RWPE2 (cell line): ENCODE measurements around the gene ZNF541.
A peak's percentile ranks its signal among the peaks of the same experiment; 100 is the strongest.

Experiments used
- ATAC-seq: fragments of 200-7000 bp; cut with Tn5 transposase; 3 replicates; pipeline ENCODE4 v1.9.1; 2021; ENCODE audit warnings: low read depth
- DNase-seq: peaks from one replicate; pipeline ENCODE4 v3.0.0-alpha.2; 2020; ENCODE audit warnings: low spot score
- H3K27ac ChIP-seq: fragments of 450-650 bp; 2 replicates; pipeline ENCODE4 v1.5.1; 2017; ENCODE audit warnings: mild to moderate bottlenecking; ENCODE audit not compliant: poor library complexity, severe bottlenecking
- H3K27me3 ChIP-seq: fragments of 250-450 bp; sonication (Bioruptor Pico); 2 replicates; pipeline ENCODE4 v1.5.1; 2021; ENCODE audit warnings: mild to moderate bottlenecking, moderate library complexity; ENCODE audit not compliant: insufficient read depth, poor library complexity, severe bottlenecking
- H3K36me3 ChIP-seq: fragments of 250-450 bp; sonication (Bioruptor Pico); 2 replicates; pipeline ENCODE4 v1.5.1; 2020; ENCODE audit warnings: low read depth, mild to moderate bottlenecking, moderate library complexity
- H3K4me1 ChIP-seq: fragments of 250-450 bp; sonication (Bioruptor Pico); 2 replicates; pipeline ENCODE4 v1.5.1; 2021; ENCODE audit warnings: mild to moderate bottlenecking, moderate library complexity; ENCODE audit not compliant: insufficient read depth, poor library complexity, severe bottlenecking
- H3K4me3 ChIP-seq: fragments of 250-450 bp; sonication (Bioruptor Pico); 2 replicates; pipeline ENCODE4 v1.5.1; 2021; ENCODE audit warnings: mild to moderate bottlenecking, moderate library complexity; ENCODE audit not compliant: severe bottlenecking
- H3K9me3 ChIP-seq: fragments of 250-450 bp; sonication (Bioruptor Pico); 2 replicates; pipeline ENCODE4 v1.5.1; 2021; ENCODE audit warnings: mild to moderate bottlenecking, moderate library complexity; ENCODE audit not compliant: severe bottlenecking
- TF ChIP-seq, protein P1 (sequence below): fragments of 450-650 bp; IDR thresholded peaks from one replicate; pipeline ENCODE4 v1.5.1; 2017; ENCODE audit warnings: mild to moderate bottlenecking, moderate library complexity; ENCODE audit not compliant: poor library complexity, severe bottlenecking

ZNF541 gene

DNA sequence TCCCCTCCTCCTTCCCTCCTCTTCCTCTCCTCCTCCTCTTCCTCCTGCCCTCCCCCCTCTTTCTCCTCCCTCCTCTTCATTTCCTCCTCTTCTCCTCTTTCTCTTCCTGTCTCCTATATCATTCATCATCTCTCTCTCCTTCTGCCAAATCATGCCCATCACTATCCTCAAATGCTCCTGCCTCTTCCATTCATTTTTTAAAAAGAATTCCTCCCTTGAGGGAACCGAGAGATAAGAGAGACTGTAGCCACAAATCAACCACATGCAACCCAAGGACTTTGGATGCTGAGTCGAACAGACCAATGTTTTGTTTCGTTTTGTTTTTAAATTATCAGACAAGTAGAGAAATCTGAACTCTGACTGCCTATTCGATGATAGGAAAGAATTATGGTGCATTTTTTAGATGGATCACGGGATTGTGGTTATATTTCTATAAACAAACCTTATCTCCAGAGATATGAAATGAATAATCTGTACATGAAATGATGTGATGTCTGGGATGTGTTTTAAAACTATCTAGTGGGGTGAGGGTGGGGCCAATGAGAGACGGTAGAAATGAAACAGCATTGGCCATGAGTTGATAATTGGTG, 9.5 kb upstream of the ZNF541 start:
- peak overlapping the region; percentile 14 for H3K27ac ChIP-seq
- no peak for DNase-seq
- TF ChIP-seq, protein P1, sequence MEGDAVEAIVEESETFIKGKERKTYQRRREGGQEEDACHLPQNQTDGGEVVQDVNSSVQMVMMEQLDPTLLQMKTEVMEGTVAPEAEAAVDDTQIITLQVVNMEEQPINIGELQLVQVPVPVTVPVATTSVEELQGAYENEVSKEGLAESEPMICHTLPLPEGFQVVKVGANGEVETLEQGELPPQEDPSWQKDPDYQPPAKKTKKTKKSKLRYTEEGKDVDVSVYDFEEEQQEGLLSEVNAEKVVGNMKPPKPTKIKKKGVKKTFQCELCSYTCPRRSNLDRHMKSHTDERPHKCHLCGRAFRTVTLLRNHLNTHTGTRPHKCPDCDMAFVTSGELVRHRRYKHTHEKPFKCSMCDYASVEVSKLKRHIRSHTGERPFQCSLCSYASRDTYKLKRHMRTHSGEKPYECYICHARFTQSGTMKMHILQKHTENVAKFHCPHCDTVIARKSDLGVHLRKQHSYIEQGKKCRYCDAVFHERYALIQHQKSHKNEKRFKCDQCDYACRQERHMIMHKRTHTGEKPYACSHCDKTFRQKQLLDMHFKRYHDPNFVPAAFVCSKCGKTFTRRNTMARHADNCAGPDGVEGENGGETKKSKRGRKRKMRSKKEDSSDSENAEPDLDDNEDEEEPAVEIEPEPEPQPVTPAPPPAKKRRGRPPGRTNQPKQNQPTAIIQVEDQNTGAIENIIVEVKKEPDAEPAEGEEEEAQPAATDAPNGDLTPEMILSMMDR: no peak
- H3K27me3 ChIP-seq: no peaks in the 10 kb centered on the region
- H3K9me3 ChIP-seq: peaks cover 4% of the 10 kb centered on the region
- no peak overlapping the region for H3K4me3 ChIP-seq
- peaks cover 14% of the 10 kb centered on the region for H3K4me1 ChIP-seq
- no peaks in the 10 kb centered on the region for H3K36me3 ChIP-seq
- ATAC-seq: no peak

DNA sequence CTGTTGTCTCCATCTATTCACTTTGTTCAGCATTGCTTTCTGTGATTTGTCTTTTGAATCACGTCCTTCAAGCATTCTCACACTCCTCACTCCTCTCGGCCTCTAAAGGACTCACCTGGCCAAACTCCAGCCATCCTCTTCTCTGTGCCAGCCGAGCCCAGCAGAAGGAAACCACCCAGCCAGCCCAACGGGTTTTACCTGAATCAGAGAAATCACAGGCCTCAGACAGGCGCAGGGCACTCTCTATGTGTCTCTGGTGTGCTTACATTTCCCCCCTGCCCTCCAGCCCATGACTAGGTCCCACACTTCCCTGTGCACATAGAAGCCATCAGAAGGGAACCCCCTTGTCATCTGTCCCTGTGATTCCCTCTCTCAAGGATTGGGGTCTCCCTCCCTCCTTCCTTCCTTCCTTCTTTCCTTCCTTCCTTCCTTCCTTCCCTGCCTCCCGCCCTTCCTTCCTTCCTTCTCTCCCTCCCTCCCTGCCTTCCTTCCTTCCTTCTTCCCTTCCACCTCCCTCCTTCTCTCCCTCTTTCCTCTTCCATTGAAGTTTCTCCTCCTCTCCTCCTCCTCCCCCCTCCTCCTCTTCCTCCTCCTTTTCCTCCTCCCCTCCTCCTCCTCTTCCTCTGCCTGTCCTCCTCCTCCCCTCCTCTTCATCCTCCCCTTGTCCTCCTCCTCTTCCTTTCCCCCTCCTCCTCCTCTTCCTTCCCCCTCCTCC, 8.8 kb upstream of the ZNF541 start:
- DNase-seq: no peak
- Histone ChIP-seq H3K27me3 (no peaks in the 10 kb centered on the region), H3K4me1 (peaks cover 14% of the 10 kb centered on the region), H3K27ac (no peak overlapping the region), H3K4me3 (no peak overlapping the region), H3K36me3 (no peaks in the 10 kb centered on the region), H3K9me3 (peaks cover 4% of the 10 kb centered on the region)
- TF ChIP-seq, protein P1: no peak
- peak; percentile 54; the same call in 1 of the 3 replicates for ATAC-seq

DNA sequence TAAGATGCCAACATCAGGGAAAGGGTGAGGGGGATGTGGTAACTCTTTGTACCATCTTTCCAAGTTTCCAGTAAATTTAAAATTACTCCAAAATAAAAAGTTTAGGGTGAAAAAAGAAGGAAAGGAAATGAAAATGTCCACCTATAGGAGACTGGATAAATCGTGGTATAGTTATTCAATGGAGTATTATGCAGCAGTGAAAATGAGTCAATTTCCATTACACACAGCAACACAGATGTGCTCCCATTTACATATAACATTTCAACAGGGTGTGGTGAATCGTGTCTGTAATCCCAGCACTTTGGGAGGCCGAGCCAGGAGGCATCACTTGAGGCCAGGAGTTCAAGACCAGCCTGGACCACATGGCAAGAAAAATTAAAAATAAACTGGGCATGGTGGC, 7.4 kb upstream of the ZNF541 start:
- Histone ChIP-seq H3K27ac (no peak overlapping the region), H3K4me3 (no peak overlapping the region), H3K27me3 (no peaks in the 10 kb centered on the region), H3K9me3 (no peaks in the 10 kb centered on the region), H3K36me3 (no peaks in the 10 kb centered on the region), H3K4me1 (peaks cover 14% of the 10 kb centered on the region)
- no peak for DNase-seq
- no peak for ATAC-seq
- TF ChIP-seq, protein P1: no peak

DNA sequence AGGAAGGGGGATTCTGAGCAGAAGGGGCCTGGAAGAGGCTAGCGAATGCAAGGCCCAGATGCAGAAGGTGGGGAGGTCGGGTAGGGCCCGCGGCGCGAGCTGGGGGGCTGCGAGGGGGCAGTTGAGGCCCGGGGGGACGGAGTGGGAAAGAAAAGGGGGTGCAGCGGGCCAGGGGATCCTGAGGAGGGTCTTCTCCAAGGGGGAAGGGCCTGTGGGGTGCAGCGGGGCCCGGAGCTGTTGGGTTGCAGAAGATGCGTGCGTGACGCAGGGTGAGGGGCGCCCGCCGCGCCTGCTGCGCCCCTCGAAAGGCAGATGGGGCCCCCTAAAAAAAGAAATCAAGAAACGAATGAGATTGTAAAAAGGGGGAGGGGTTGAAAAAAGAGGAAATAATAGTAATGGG, 313 bp downstream of the ZNF541 start:
- ATAC-seq (no peak), DNase-seq (no peak)
- H3K27me3 ChIP-seq: no peaks in the 10 kb centered on the region
- H3K4me3 ChIP-seq: peak overlapping the region; percentile 28
- H3K9me3 ChIP-seq: no peaks in the 10 kb centered on the region
- no peaks in the 10 kb centered on the region for H3K4me1 ChIP-seq
- H3K36me3 ChIP-seq: no peaks in the 10 kb centered on the region
- TF ChIP-seq, protein P1: no peak
- H3K27ac ChIP-seq: no peak overlapping the region

DNA sequence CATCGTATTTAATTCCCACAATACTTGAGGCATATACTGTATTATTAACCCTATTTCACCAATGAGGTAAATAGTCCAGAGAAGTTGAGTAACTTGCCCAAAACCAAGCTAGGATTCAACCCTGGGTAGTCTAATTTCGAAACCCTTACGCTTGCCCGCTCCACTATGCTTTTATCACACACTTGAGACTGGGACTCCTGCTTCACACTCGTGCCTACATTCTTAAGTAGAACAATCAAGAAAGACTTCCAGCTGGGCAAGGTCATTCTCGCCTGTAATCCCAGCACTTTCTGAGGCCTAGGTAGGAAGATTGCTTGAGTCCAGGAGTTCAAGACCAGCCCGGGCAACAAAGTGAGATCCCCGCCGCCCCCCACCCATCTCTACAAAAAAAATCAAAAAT, 3.6 kb downstream of the ZNF541 start:
- DNase-seq (no peak), ATAC-seq (no peak)
- H3K4me1 ChIP-seq: no peaks in the 10 kb centered on the region
- TF ChIP-seq, protein P1: no peak
- no peaks in the 10 kb centered on the region for H3K36me3 ChIP-seq
- H3K27ac ChIP-seq: no peak overlapping the region
- no peaks in the 10 kb centered on the region for H3K27me3 ChIP-seq
- H3K4me3 ChIP-seq: no peak overlapping the region
- H3K9me3 ChIP-seq: no peaks in the 10 kb centered on the region
